Prostate gland (tissue), 2 donors: ENCODE data around the gene ATP9B. TPM values are rescaled to one million over a fixed set of nuclear protein-coding genes. Genes with fewer than 3 reads are reported as not detected.

Experiments
- DNase-seq: peaks from one replicate; pipeline ENCODE4 v3.0.0-alpha.2; 2019; ENCODE audit warnings: low spot score
- H3K27ac ChIP-seq, 2 donors: fragments of 200-600 bp; sonication (generic); 2 replicates each; pipeline ENCODE4 v1.5.1; 2017 to 2019
- H3K27me3 ChIP-seq: fragments of 200-600 bp; sonication (generic); replicated peaks from 2 replicates; pipeline ENCODE4 v1.5.1; 2019; ENCODE audit not compliant: insufficient read depth
- H3K36me3 ChIP-seq, 2 donors: fragments of 200-600 bp; sonication (generic); 1 replicate in 1 of 2; 2 replicates in 1 of 2; pipeline versions ENCODE4 v1.5.1 to v1.8.1; 2017 to 2019
- H3K4me1 ChIP-seq: fragments of 200-600 bp; sonication (generic); replicated peaks from 2 replicates; pipeline ENCODE4 v1.5.1; 2019
- H3K4me3 ChIP-seq, 2 donors: fragments of 200-600 bp; sonication (generic); 2 replicates each; pipeline ENCODE4 v1.5.1; 2017 to 2019
- H3K9me3 ChIP-seq: fragments of 200-600 bp; sonication (generic); 2 replicates; pipeline ENCODE4 v1.5.1; 2017
- CTCF ChIP-seq, 4 experiments: fragments of 200-600 bp in 2 of 4; fragments of 450-650 bp in 2 of 4; sonication (generic) in 2 of 4; IDR thresholded peaks; 1 replicate in 3 of 4; 2 replicates in 1 of 4; pipeline ENCODE4 v1.5.1; 2016 to 2019; ENCODE audit warnings: antibody characterized with exemption in 4 of 4, mild to moderate bottlenecking in 2 of 4, moderate library complexity in 2 of 4
- POLR2A ChIP-seq: fragments of 450-650 bp; IDR thresholded peaks from one replicate; pipeline ENCODE4 v1.6.1; 2016; ENCODE audit warnings: antibody characterized with exemption, mild to moderate bottlenecking
- POLR2AphosphoS5 ChIP-seq: sonication (generic); formaldehyde crosslinking; IDR thresholded peaks from one replicate; pipeline ENCODE4 v1.6.1; 2017; ENCODE audit warnings: antibody characterized with exemption
- WGBS: methylation state at CpG from one replicate; pipeline ENCODE4 v1.1.5; 2018; 5-methylcytosine and 5-hydroxymethylcytosine counted together
- intact Hi-C: fragments of 100-400 bp; cut with DNase I; formaldehyde crosslinking; loops from one replicate; pipeline ENCODE4 v1.14.2; 2022
- total RNA-seq, 2 donors: library from RNA; depleted of rRNA; stranded (reverse); fragments of >200 nt; gene quantifications; one replicate each; pipeline ENCODE4 v1.1.0, GENCODE V29; 2016

ATP9B gene
- total RNA-seq, 2 donors from 2014 or later = 33.8 to 55.6 TPM

GRCh38 chr18:79241755-79242154 lies 172.6 kb downstream of the ATP9B start:
- WGBS = 77% methylated on average over 8 of the region's 8 CpGs
- TF ChIP-seq POLR2A = no peak
- TF ChIP-seq POLR2AphosphoS5 = no peak
- TF ChIP-seq CTCF (IDR thresholded peaks at IDR 0.05) = no peak
- Histone ChIP-seq H3K27ac (no peak overlapping the region), H3K4me3 (no peak overlapping the region), H3K27me3 (no peaks in the 10 kb centered on the region), H3K4me1 (no peaks in the 10 kb centered on the region), H3K9me3 (no peaks in the 10 kb centered on the region), H3K36me3 (no peaks in the 10 kb centered on the region)
- intact Hi-C loops = loop anchor here (10.0 kb wide), 1 partner anchor 1167 kb away; no protein-coding TSS in a partner anchor
- no peak for DNase-seq

GRCh38 chr18:79242246-79242645 lies 173.1 kb downstream of the ATP9B start:
- H3K4me3 ChIP-seq = no peak overlapping the region
- no peak for DNase-seq
- H3K9me3 ChIP-seq = no peaks in the 10 kb centered on the region
- H3K4me1 ChIP-seq = no peaks in the 10 kb centered on the region
- H3K27me3 ChIP-seq = no peaks in the 10 kb centered on the region
- intact Hi-C loops = loop anchor here (10.0 kb wide), 1 partner anchor 1167 kb away; no protein-coding TSS in a partner anchor
- no peak overlapping the region for H3K27ac ChIP-seq
- 63% methylated on average over 5 of the region's 5 CpGs for WGBS
- TF ChIP-seq POLR2AphosphoS5 (no peak), POLR2A (no peak), CTCF (IDR thresholded peaks at IDR 0.05) (no peak)
- no peaks in the 10 kb centered on the region for H3K36me3 ChIP-seq

DNA sequence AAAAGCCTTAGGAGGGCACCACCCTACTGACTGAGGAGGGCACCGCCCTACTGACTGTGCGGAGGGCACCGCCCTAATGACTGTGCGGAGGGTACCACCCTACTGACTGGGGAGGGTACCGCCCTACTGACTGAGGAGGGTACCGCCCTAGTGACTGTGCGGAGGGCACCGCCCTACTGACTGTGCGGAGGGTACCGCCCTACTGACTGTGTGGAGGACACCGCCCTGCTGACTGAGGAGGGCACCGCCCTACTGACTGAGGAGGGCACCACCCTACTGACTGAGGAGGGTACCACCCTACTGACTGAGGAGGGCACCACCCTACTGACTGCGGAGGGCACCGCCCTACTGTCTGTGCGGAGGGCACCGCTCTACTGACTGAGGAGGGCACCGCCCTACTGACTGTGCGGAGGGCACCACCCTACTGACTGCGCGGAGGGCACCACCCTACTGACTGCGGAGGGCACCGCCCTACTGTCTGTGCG lies 176.4 kb downstream of the ATP9B start:
- Histone ChIP-seq H3K36me3 (no peaks in the 10 kb centered on the region), H3K27ac (no peak overlapping the region), H3K4me3 (no peak overlapping the region), H3K4me1 (no peaks in the 10 kb centered on the region), H3K27me3 (no peaks in the 10 kb centered on the region), H3K9me3 (no peaks in the 10 kb centered on the region)
- intact Hi-C loops = loop anchor here (10.0 kb wide), 1 partner anchor 1171 kb away; no protein-coding TSS in a partner anchor
- DNase-seq = no peak
- 59% methylated on average over 12 of the region's 23 CpGs for WGBS
- no peak for TF ChIP-seq CTCF (IDR thresholded peaks at IDR 0.05)
- TF ChIP-seq POLR2A = no peak
- no peak for TF ChIP-seq POLR2AphosphoS5

GRCh38 chr18:79246309-79247108 lies 177.3 kb downstream of the ATP9B start:
- DNase-seq = peak; percentile 60
- Histone ChIP-seq H3K4me3 (no peak overlapping the region), H3K4me1 (no peaks in the 10 kb centered on the region), H3K9me3 (no peaks in the 10 kb centered on the region), H3K36me3 (no peaks in the 10 kb centered on the region), H3K27me3 (no peaks in the 10 kb centered on the region), H3K27ac (no peak overlapping the region)
- intact Hi-C loops = loop anchor here (10.0 kb wide), 1 partner anchor 1172 kb away; no protein-coding TSS in a partner anchor
- WGBS = 23% methylated on average over 31 of the region's 31 CpGs
- TF ChIP-seq POLR2AphosphoS5 = no peak
- peak; percentile 64 to 92 (median 81) for TF ChIP-seq CTCF (IDR thresholded peaks at IDR 0.05)
